ENCODE results near the gene SHB. TPM values are rescaled to one million over a fixed set of nuclear protein-coding genes. Genes with fewer than 3 reads are reported as not detected.

Gene SHB
- total RNA-seq, 1 donor from 2014 or later, result 22.5 TPM

DNA sequence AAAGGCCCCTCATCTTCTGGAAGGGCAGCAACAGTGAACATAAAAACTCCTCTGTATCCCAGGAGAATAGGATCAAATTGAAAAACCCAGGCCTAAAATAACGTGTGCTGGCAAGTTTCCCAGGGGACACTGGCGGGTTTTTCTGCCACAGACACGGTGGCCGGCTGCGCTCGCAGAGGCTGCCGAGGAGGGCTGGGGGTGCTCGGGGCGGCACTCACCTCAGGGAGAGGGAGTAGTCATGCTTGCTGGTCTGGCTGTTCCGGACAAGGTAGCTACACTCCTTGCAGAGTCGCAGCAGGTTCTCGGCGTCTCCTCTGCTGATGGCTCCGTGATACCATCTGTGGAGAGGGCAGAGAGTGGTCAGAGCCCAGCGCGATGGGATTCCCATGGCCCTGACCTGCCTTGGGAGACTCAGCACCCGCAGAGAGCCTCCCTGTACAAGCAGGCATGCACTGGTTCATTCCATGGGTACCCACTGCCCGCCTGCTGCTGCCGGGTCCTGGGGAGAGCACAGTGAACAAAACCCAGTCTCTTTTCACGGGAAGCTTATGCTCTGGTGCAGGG, 120.5 kb downstream of the SHB start:
- TF ChIP-seq, protein P1, sequence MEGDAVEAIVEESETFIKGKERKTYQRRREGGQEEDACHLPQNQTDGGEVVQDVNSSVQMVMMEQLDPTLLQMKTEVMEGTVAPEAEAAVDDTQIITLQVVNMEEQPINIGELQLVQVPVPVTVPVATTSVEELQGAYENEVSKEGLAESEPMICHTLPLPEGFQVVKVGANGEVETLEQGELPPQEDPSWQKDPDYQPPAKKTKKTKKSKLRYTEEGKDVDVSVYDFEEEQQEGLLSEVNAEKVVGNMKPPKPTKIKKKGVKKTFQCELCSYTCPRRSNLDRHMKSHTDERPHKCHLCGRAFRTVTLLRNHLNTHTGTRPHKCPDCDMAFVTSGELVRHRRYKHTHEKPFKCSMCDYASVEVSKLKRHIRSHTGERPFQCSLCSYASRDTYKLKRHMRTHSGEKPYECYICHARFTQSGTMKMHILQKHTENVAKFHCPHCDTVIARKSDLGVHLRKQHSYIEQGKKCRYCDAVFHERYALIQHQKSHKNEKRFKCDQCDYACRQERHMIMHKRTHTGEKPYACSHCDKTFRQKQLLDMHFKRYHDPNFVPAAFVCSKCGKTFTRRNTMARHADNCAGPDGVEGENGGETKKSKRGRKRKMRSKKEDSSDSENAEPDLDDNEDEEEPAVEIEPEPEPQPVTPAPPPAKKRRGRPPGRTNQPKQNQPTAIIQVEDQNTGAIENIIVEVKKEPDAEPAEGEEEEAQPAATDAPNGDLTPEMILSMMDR (IDR thresholded peaks at IDR 0.05; ENCODE audit: unreplicated experiment), result no peak
- Mint-ChIP-seq H3K27me3 (no peaks in the 10 kb centered on the region), H3K36me3 (ENCODE audit: insufficient read depth) (peaks cover 30% of the 10 kb centered on the region), H3K9me3 (ENCODE audit: low read depth) (no peaks in the 10 kb centered on the region), H3K4me3 (ENCODE audit: low read depth) (no peak overlapping the region), H3K27ac (no peak overlapping the region), H3K4me1 (ENCODE audit: low read depth) (peaks cover 12% of the 10 kb centered on the region)
- no peak for DNase-seq (ENCODE audit: low spot score, unreplicated experiment)

DNA sequence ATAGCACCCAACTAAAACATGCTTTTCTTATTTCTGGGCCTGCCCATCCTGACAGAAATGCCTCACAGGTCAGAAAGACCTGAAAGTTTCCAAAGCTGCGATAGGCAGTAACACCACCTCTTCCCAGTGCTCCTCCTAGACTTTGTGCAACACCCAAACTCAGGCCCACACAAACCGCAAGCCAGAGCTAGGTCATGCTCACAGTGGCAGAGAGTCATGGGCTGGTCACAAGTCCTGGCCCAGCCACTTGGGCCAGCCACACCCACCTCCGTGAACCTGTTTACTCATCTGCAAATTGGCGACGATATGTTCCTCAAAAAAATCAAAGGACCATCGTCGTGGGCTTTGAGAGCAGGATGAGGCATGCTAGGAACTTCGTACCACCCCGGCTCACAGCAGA, 121.0 kb downstream of the SHB start:
- H3K27ac Mint-ChIP-seq, result no peak overlapping the region
- H3K36me3 Mint-ChIP-seq (ENCODE audit: insufficient read depth), result peaks cover 26% of the 10 kb centered on the region
- peaks cover 14% of the 10 kb centered on the region for H3K4me1 Mint-ChIP-seq (ENCODE audit: low read depth)
- no peak overlapping the region for H3K4me3 Mint-ChIP-seq (ENCODE audit: low read depth)
- no peaks in the 10 kb centered on the region for H3K27me3 Mint-ChIP-seq
- no peaks in the 10 kb centered on the region for H3K9me3 Mint-ChIP-seq (ENCODE audit: low read depth)
- TF ChIP-seq, protein P1 (IDR thresholded peaks at IDR 0.05; ENCODE audit: unreplicated experiment), result no peak
- DNase-seq (ENCODE audit: low spot score, unreplicated experiment), result no peak

DNA sequence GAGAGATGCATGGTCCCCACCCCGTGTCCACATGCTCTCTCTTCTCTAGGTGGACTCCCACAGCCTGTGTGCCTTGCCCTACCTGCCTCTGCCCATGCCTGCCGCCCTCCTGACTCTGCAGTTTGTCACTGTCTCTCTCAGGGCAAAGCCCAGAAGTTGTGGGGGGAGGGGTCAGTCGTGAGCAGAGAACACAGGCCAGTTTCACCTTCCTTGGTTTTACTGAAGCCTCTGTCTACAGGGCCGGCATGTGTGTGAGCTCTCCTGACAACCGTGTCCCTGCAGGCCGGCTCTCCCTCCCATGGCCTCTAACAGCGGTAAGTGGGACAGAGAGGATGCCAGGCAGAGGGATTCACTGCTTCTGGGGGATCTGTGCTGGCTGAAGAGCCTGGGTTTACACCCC, 121.6 kb downstream of the SHB start:
- TF ChIP-seq, protein P1 (IDR thresholded peaks at IDR 0.05; ENCODE audit: unreplicated experiment), result no peak
- no peak overlapping the region for H3K27ac Mint-ChIP-seq
- no peaks in the 10 kb centered on the region for H3K9me3 Mint-ChIP-seq (ENCODE audit: low read depth)
- H3K4me1 Mint-ChIP-seq (ENCODE audit: low read depth), result peaks cover 15% of the 10 kb centered on the region
- peaks cover 21% of the 10 kb centered on the region for H3K36me3 Mint-ChIP-seq (ENCODE audit: insufficient read depth)
- no peak for DNase-seq (ENCODE audit: low spot score, unreplicated experiment)
- no peak overlapping the region for H3K4me3 Mint-ChIP-seq (ENCODE audit: low read depth)
- H3K27me3 Mint-ChIP-seq, result no peaks in the 10 kb centered on the region

- H3K27me3 Mint-ChIP-seq, result no peaks in the 10 kb centered on the region
- no peak for DNase-seq (ENCODE audit: low spot score, unreplicated experiment)
- peaks cover 16% of the 10 kb centered on the region for H3K36me3 Mint-ChIP-seq (ENCODE audit: insufficient read depth)
- H3K27ac Mint-ChIP-seq, result no peak overlapping the region
- no peak overlapping the region for H3K4me3 Mint-ChIP-seq (ENCODE audit: low read depth)
- peaks cover 18% of the 10 kb centered on the region for H3K4me1 Mint-ChIP-seq (ENCODE audit: low read depth)
- H3K9me3 Mint-ChIP-seq (ENCODE audit: low read depth), result no peaks in the 10 kb centered on the region
- TF ChIP-seq, protein P1 (IDR thresholded peaks at IDR 0.05; ENCODE audit: unreplicated experiment), result no peak
These were observed 122.1 kb downstream of the SHB start for GRCh38 chr9:37946971-37947370.

- H3K27me3 Mint-ChIP-seq, result no peaks in the 10 kb centered on the region
- peaks cover 20% of the 10 kb centered on the region for H3K4me1 Mint-ChIP-seq (ENCODE audit: low read depth)
- no peak for DNase-seq (ENCODE audit: low spot score, unreplicated experiment)
- H3K27ac Mint-ChIP-seq, result peak overlapping the region; percentile 69
- TF ChIP-seq, protein P1 (IDR thresholded peaks at IDR 0.05; ENCODE audit: unreplicated experiment), result no peak
- peaks cover 12% of the 10 kb centered on the region for H3K36me3 Mint-ChIP-seq (ENCODE audit: insufficient read depth)
- H3K4me3 Mint-ChIP-seq (ENCODE audit: low read depth), result no peak overlapping the region
- no peaks in the 10 kb centered on the region for H3K9me3 Mint-ChIP-seq (ENCODE audit: low read depth)
These were observed 123.0 kb downstream of the SHB start for GRCh38 chr9:37946041-37946440.
